Lung (tissue), 12 donors: ENCODE data around the gene GALNT10. TPM values are rescaled to one million over a fixed set of nuclear protein-coding genes. Genes with fewer than 3 reads are reported as not detected.

Experiments
- ATAC-seq: fragments of 200-7000 bp; cut with Tn5 transposase; one replicate; pipeline ENCODE4 v1.9.1; 2020; ENCODE audit warnings: moderate number of reproducible peaks; ENCODE audit not compliant: insufficient read depth, low FRiP score
- DNase-seq, 3 donors: peaks; one replicate each; pipeline ENCODE4 v3.0.0-alpha.2; 2013 to 2017
- H3K27ac ChIP-seq, 2 donors: one replicate each; pipeline ENCODE4 v1.5.1; 2013; ENCODE audit warnings: mild to moderate bottlenecking in 2 of 2, moderate library complexity in 2 of 2, control low read depth in 1 of 2, inconsistent platforms in 1 of 2, low read depth in 1 of 2, low read length in 1 of 2
- H3K27me3 ChIP-seq, 3 donors: one replicate each; pipeline ENCODE4 v1.5.1; 2013; ENCODE audit warnings: low read length in 2 of 3; ENCODE audit not compliant: control insufficient read depth in 3 of 3, insufficient read depth in 3 of 3
- H3K36me3 ChIP-seq, 4 donors: one replicate each; pipeline ENCODE4 v1.5.1; 2013; ENCODE audit warnings: low read length in 4 of 4, mild to moderate bottlenecking in 1 of 4, moderate library complexity in 1 of 4; ENCODE audit not compliant: control insufficient read depth in 4 of 4, insufficient read depth in 4 of 4
- H3K4me1 ChIP-seq, 5 donors: one replicate each; pipeline ENCODE4 v1.5.1; 2013; ENCODE audit warnings: low read length in 5 of 5, mild to moderate bottlenecking in 2 of 5, moderate library complexity in 1 of 5; ENCODE audit not compliant: control insufficient read depth in 5 of 5, insufficient read depth in 5 of 5
- H3K4me3 ChIP-seq: one replicate; pipeline ENCODE4 v1.5.1; 2013; ENCODE audit warnings: mild to moderate bottlenecking, control low read depth, moderate library complexity
- H3K9ac ChIP-seq, 2 donors: one replicate each; pipeline ENCODE4 v1.5.1; 2013; ENCODE audit warnings: low read length in 2 of 2, control low read depth in 1 of 2; ENCODE audit not compliant: insufficient read depth in 1 of 2
- H3K9me3 ChIP-seq, 4 donors: one replicate each; pipeline ENCODE4 v1.5.1; 2013; ENCODE audit warnings: low read length in 3 of 4, mild to moderate bottlenecking in 1 of 4, moderate library complexity in 1 of 4; ENCODE audit not compliant: control insufficient read depth in 4 of 4, insufficient read depth in 3 of 4
- CTCF ChIP-seq: IDR thresholded peaks from 2 replicates; pipeline ENCODE4 v1.5.1; 2012; ENCODE audit warnings: mild to moderate bottlenecking; ENCODE audit errors: control extremely low read depth, extremely low read depth
- WGBS, 2 donors: extraction: QIAGEN DNeasy Blood & Tissue Kit; methylation state at CpG; one replicate each; pipeline ENCODE4 v1.1.7; 2013; 5-methylcytosine and 5-hydroxymethylcytosine counted together
- polyA plus RNA-seq, 2 donors: library from polyadenylated mRNA; stranded (reverse); fragments of 200-250 nt; gene quantifications; one replicate each; pipeline ENCODE4 v1.2.1, GENCODE V29; 2013
- total RNA-seq, 2 donors: library from RNA; depleted of rRNA in 1 of 2; stranded (reverse); fragments of >200 nt in 1 of 2; gene quantifications; one replicate each; pipeline ENCODE4 v1.2.1, GENCODE V29; 2014 to 2021
- donor health status: control.
- donor health status: control.
- donor health status: Bipolar disorder and iron deficiency.
- donor health status: healthy.
- donor health status: DM: yes; HTN: yes; CAD: no.

GALNT10 gene
- total and polyA plus RNA-seq, 4 donors, result 9.0 to 70.2 (median 22.0) TPM

GRCh38 chr5:154288145-154288544, 97.6 kb downstream of the GALNT10 start:
- peaks cover 0 to under 1% (median 0%) of the 10 kb centered on the region in 4 donors for H3K36me3 ChIP-seq
- no peak for TF ChIP-seq CTCF
- DNase-seq (peak; percentile 46 to 78 (median 68)), ATAC-seq (no peak)
- peaks cover 4 to 22% (median 15%) of the 10 kb centered on the region in 5 donors for H3K4me1 ChIP-seq
- no peak overlapping the region for H3K4me3 ChIP-seq
- H3K9me3 ChIP-seq, result no peaks in the 10 kb centered on the region
- no peak overlapping the region for H3K9ac ChIP-seq
- 45 to 86% methylated on average over 2 of the region's 2 CpGs for WGBS, 2 donors
- peak overlapping the region in 1 of 2 donors; percentile 64 for H3K27ac ChIP-seq
- H3K27me3 ChIP-seq, result no peaks in the 10 kb centered on the region

GRCh38 chr5:154291917-154292316, 101.4 kb downstream of the GALNT10 start:
- TF ChIP-seq CTCF, result no peak
- peaks cover 0 to 3% (median 0%) of the 10 kb centered on the region in 4 donors for H3K36me3 ChIP-seq
- H3K4me3 ChIP-seq, result no peak overlapping the region
- 94 to 96% methylated on average over 5 of the region's 5 CpGs for WGBS, 2 donors
- H3K27ac ChIP-seq, result no peak overlapping the region
- no peaks in the 10 kb centered on the region for H3K27me3 ChIP-seq
- H3K9ac ChIP-seq, result no peak overlapping the region
- no peaks in the 10 kb centered on the region for H3K9me3 ChIP-seq
- H3K4me1 ChIP-seq, result peaks cover 1 to 19% (median 11%) of the 10 kb centered on the region in 5 donors
- no peak for ATAC-seq
- DNase-seq, result no peak

- no peaks in the 10 kb centered on the region for H3K9me3 ChIP-seq
- WGBS, 2 donors, result 97 to 100% methylated on average over 1 of the region's 1 CpG
- no peak overlapping the region for H3K4me3 ChIP-seq
- H3K4me1 ChIP-seq, result peaks cover 0 to 8% (median 2%) of the 10 kb centered on the region in 5 donors
- no peak overlapping the region for H3K9ac ChIP-seq
- ATAC-seq (no peak), DNase-seq (no peak)
- peaks cover 0 to 5% (median 2%) of the 10 kb centered on the region in 4 donors for H3K36me3 ChIP-seq
- no peaks in the 10 kb centered on the region for H3K27me3 ChIP-seq
- H3K27ac ChIP-seq, result no peak overlapping the region
- no peak for TF ChIP-seq CTCF
Measured at GRCh38 chr5:154293219-154293618, 102.7 kb downstream of the GALNT10 start.

- no peak for TF ChIP-seq CTCF
- ATAC-seq, result no peak
- WGBS, 2 donors, result 96 to 100% methylated on average over 1 of the region's 1 CpG
- Histone ChIP-seq H3K4me1 (peaks cover 0 to 2% (median 0%) of the 10 kb centered on the region in 5 donors), H3K27ac (no peak overlapping the region), H3K27me3 (no peaks in the 10 kb centered on the region), H3K4me3 (no peak overlapping the region), H3K9ac (no peak overlapping the region), H3K9me3 (no peaks in the 10 kb centered on the region), H3K36me3 (peaks cover 0 to 5% (median 2%) of the 10 kb centered on the region in 4 donors)
- DNase-seq, result no peak
Measured at GRCh38 chr5:154295551-154295950, 105.0 kb downstream of the GALNT10 start.
